Vagina (tissue), 2 donors: ENCODE data around the gene TPO.

Source experiments
- CTCF ChIP-seq, 3 experiments: fragments of 450-650 bp in 2 of 3; fragments of 200-600 bp in 1 of 3; sonication (generic) in 1 of 3; IDR thresholded peaks; one replicate each; pipeline ENCODE4 v1.5.1; 2017 to 2019; ENCODE audit warnings: antibody characterized with exemption in 3 of 3, mild to moderate bottlenecking in 2 of 3, moderate library complexity in 2 of 3
- POLR2A ChIP-seq, 2 donors: fragments of 450-650 bp; IDR thresholded peaks; one replicate each; pipeline ENCODE4 v1.6.1; 2017; ENCODE audit warnings: antibody characterized with exemption in 2 of 2, mild to moderate bottlenecking in 2 of 2, moderate library complexity in 2 of 2
- POLR2AphosphoS5 ChIP-seq, 2 donors: sonication (generic); formaldehyde crosslinking; IDR thresholded peaks; one replicate each; pipeline ENCODE4 v1.9.0; 2017; ENCODE audit warnings: antibody characterized with exemption in 2 of 2, mild to moderate bottlenecking in 2 of 2, low read depth in 1 of 2; ENCODE audit not compliant: insufficient read depth in 1 of 2

DNA sequence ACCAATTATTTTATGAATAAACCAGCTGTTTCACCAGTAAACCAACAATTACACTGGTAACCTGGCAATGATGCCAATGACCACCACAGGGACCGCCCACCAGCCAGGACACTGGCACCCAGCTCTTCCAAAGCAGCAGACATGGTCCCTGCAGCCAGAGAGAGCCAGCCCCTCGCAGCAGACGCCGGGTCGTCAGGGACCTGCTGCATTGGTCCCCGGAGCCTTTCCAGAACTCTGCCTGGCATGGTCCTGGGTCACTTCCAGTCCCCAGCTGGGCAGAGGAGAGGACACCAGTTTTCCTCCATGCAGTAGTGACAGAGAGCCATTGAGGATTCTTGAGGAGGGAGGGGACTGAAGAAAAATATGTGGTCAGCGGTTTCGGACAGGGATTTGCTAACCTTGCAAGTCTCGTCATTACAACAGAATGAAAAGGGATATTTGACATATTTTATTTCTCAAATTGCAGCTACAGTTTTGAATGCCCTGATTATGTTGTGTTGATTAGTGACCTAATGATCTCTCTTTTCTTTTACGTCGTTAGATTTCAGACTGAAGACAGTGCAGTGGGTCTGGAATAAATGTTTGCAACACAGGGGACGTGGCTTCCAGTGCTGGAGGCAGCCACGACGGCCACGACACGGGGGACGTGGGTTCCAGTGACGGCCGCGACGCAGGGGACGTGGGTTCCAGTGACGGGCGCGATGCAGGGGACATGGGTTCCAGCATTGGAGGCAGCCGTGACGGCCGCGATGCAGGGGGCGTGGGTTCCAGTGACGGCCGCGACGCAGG, 154.5 kb downstream of the TPO start:
- no peak for TF ChIP-seq CTCF (IDR thresholded peaks at IDR 0.05)
- no peak for TF ChIP-seq POLR2A (IDR thresholded peaks at IDR 0.05)
- no peak for TF ChIP-seq POLR2AphosphoS5 (IDR thresholded peaks at IDR 0.05; ENCODE audit: insufficient read depth in 1 of 2, low read depth in 1 of 2)
